ENCODE results near the gene FCGR3A. TPM values are rescaled to one million over a fixed set of nuclear protein-coding genes. Genes with fewer than 3 reads are reported as not detected.
"Not testable (repeated sequence)": the region's sequence is repeated elsewhere in the genome, so short reads cannot be mapped to it uniquely, and the experiment has no call there.

Gene FCGR3A
- total RNA-seq, 1 donor from 2014 or later = 48.8 TPM

DNA sequence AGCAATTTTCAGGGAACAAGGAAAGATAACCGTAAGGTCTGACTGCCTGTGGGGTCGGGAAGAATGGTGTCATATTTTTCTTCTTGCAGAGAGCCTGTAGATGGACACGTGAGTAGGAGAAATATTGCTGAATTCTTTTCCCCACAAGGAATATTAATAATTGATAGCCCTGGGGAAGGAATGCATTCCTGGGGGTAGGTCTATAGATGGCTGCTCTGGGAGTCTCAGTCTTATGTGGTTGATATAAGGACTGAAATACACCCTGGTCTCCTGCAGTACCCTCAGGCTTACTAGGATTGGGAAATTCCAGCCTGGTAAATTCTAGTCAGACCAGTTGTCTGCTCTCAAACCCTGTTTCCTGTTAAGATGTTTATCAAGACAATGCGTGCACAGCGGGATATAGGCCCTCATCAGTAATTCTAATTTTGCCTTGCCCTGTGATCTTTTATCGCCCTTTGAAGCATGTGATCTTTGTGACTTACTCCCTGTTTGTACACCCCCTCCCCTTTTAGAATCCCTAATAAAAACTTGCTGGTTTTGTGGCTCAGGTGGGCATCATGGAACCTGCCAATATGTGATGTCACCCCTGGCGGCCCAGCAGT lies 12.4 kb downstream of the FCGR3A start:
- intact Hi-C loops (cut with DNase I); ATAC-seq; DNase-seq (ENCODE audit: low spot score): not testable (repeated sequence)

DNA sequence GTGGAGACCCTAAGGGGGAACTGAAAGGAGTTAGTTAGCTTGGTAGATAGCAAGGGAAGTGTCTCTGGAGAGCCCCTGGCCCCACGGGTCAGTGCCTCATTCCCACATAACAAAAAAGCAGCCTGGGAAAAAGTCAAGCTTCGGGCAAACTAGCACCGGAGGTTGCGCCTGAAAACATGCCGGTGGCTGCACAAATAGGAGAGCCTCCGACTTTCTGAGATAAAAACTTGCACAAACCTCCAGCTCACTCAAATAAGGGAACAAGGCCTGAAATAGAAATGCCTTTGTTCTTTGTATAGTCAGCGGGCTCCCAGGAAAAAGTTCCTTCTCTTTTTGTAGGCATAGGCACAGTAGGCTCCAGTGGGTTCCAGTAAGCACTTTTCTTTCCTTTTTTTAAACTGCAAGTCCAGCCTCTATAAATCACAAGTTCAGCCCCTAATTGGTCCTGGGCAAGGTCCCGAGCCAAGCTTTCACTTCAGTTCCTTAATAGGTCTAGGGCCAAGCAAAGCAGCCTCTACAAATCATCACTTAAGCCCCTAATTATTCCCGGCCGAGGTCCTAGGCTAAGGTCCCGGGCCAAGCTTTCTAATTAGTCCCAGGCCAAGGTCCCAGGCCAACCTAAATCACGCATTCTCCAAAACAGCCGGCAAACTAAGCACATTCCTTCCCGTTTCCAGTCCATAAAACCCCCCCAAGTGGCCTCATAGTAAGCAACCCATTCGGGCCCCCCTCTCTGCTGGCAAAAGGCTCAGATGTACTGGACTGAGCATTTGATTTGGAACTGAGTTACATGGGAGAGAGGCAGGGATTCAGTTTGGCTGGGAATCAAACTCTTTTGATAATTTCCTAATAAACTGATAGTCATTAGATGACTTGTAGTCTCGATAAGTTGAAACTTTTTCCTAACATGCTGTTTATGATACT lies 16.7 kb downstream of the FCGR3A start:
- ATAC-seq = peak; percentile 44
- DNase-seq (ENCODE audit: low spot score); intact Hi-C loops (cut with DNase I): not testable (repeated sequence)

DNA sequence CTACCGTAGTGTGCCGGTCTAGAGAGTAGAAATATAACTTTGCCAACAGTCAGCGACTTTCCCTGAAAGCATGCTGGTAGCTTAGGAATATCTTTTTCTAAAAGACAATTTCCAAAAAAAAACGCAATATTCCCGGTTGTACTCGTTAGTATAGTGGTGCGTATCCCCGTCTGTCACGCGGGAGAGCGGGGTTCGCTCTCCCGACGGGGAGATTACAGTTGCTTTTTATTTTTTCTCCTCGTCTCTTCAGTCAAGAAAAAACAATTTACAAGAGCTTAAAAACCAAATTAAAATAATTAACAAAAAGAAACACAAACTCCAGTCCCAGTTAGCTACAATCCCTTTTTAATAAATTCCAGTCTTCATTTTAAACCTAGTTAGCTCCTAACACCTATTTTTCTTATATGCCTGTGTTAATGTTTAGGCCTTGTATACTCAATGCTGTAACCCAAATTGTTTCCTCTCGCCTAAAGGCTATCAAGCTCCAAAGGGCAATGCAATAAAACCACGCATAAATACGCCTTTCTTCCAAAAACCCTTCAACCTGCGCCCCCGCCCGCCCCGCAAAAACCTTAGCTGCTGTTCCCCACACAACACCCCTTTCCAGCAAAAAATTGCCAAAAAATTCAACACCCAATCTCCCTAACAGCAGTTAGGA lies 17.5 kb downstream of the FCGR3A start:
- intact Hi-C loops (cut with DNase I) = no loop called here
- ATAC-seq = no peak

DNA sequence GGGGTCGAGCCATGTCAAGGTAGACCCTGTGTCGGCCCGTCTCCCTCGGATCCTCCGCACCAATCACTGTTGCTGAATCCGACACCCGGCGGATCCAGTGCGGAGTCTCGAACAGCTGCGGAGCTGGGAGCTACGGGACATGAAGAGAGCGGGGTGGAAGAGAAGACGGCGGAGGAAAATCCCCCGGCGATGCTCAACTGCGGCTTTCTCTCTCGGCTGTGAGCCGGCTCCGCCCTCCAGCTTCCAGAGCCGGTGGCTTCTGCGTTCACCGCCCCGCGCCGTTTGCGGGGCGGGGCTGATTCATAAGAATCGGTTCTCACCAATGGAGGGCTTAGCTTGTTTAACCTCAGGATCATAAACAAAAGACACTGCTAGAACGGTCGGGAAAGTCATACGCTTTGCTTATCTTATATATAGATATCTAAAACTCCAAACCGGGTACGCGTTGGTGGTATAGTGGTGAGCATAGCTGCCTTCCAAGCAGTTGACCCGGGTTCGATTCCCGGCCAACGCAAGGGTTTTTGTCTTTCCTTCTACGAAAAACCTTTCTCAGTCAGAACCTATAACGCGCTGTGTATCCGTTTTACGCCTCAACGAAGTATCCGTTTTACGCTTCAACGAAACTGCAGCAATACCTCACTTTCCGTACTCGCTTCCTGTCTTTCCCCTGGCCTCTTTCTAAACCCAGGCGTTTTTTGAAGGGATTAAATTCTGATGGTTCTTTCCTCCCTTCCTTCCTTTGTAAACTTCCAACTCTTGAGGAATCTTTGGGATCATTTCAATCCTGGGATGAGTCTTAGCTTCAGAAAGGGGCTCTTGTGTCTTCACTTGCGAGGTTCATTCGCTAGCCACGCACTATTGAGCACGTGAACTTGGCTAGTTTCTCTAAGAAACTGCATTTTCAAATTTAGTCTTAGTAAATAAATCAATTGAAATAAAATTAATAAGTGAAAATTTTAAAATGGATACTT lies 18.7 kb downstream of the FCGR3A start:
- peak; percentile 91 for ATAC-seq
- DNase-seq (ENCODE audit: low spot score) = peak; percentile 91
- intact Hi-C loops (cut with DNase I) = not testable (repeated sequence)

More for the DNA sequence above, 17.5 kb downstream of the FCGR3A start:
- DNase-seq (ENCODE audit: low spot score) = no peak

DNA sequence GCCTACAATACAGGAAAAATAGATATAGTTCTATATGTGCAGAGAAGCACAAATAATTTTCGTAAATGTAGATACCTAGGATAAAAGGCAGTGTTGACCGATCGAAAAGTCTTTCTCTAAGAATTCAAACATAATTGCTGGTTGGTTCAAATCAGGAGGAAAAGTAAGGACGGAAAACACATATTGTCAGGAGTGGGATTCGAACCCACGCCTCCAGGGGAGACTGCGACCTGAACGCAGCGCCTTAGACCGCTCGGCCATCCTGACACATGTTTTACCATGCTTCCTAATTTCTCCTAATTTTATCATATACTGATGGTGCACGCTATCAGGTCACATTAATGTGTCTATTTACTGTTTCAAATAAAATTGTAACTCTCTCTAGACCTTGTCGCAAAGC lies 19.5 kb downstream of the FCGR3A start:
- intact Hi-C loops (cut with DNase I) = not testable (repeated sequence)
- DNase-seq (ENCODE audit: low spot score) (peak; percentile 83), ATAC-seq (peak; percentile 89)

- ATAC-seq; intact Hi-C loops (cut with DNase I); DNase-seq (ENCODE audit: low spot score): not testable (repeated sequence)
These were observed 20.0 kb downstream of the FCGR3A start for GRCh38 chr1:161529463-161530104.

DNA sequence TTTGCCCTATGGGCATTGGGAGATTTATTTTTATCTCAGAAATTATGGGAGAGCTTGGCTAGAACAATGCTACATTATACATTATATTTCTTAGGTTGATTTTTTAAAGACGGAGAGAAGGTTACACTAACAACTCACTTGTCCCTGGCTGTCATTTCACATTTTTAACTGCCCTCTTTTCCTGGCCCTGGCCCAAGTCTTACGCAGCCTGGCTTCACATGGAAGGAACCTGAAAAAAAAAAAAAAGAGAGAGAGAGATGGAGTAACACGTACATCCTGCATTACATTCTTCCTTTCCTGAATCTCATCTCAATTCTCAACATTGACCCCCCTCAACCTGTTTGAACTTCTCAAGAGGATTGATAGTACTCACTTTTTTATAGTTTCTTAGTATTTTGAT lies 21.1 kb downstream of the FCGR3A start:
- DNase-seq (ENCODE audit: low spot score); intact Hi-C loops (cut with DNase I); ATAC-seq: not testable (repeated sequence)

DNA sequence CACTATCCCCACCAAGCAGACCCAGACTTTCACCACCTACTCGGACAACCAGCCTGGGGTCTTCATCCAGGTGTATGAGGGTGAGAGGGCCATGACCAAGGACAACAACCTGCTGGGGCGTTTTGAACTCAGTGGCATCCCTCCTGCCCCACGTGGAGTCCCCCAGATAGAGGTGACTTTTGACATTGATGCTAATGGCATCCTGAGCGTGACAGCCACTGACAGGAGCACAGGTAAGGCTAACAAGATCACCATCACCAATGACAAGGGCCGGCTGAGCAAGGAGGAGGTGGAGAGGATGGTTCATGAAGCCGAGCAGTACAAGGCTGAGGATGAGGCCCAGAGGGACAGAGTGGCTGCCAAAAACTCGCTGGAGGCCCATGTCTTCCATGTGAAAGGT lies 23.7 kb downstream of the FCGR3A start:
- intact Hi-C loops (cut with DNase I); ATAC-seq; DNase-seq (ENCODE audit: low spot score): not testable (repeated sequence)

GRCh38 chr1:161525321-161525720 lies 24.3 kb downstream of the FCGR3A start:
- DNase-seq (ENCODE audit: low spot score); intact Hi-C loops (cut with DNase I): not testable (repeated sequence)
- peak; percentile 47 for ATAC-seq

- ATAC-seq (peak; percentile 46), DNase-seq (ENCODE audit: low spot score) (peak; percentile 63)
- intact Hi-C loops (cut with DNase I) = not testable (repeated sequence)
These were observed 24.8 kb downstream of the FCGR3A start for GRCh38 chr1:161524742-161525291.

- intact Hi-C loops (cut with DNase I) = not testable (repeated sequence)
- ATAC-seq (peak; percentile 89), DNase-seq (ENCODE audit: low spot score) (peak; percentile 77)
These were observed 25.5 kb downstream of the FCGR3A start, which contains the start of gene HSPA6 for GRCh38 chr1:161523817-161524741. Gene HSPA6 (plus strand): TSS chr1:161524540. CDS start chr1:161524659, 119 bp downstream.

DNA sequence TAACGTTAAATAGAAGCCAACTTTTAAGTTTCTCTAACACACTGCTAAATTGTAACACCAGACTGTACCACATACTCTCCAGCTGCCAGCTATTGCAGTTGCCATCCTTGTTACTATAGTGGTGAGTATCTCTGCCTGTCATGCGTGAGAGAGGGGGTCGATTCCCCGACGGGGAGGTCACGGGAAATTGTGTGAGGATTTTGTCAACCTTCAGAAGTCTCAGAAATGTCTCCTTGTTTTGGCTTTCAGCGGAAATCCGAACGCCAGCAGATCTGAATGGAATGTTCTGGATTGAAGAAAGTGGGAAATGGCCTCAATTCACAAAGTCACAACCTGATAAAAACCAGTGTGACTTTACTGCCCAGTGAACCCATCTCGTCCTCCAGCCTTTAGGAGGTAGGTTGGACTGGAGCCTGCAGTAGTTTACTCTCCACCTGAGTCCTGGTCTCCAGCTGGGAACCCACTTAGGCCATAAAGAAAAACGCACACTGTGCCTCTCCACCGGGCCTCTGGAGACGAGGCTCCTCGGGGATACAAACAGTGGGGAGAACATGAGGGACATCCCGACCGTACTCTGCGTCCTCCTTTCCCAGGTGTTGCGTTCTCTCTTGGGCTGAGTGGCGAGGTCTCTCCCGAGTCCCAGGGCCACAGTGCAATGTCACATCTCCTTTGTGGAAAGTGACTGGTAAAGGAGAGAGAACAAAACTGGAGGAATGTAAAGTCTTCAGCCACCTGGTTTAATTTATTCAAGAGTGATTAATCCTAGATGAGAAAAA lies 26.4 kb downstream of the FCGR3A start:
- ATAC-seq = peak; percentile 4
- intact Hi-C loops (cut with DNase I) = not testable (repeated sequence)

GRCh38 chr1:161513953-161514352 lies 35.7 kb downstream of the FCGR3A start:
- intact Hi-C loops (cut with DNase I); DNase-seq (ENCODE audit: low spot score); ATAC-seq: not testable (repeated sequence)

More for the DNA sequence above, 26.4 kb downstream of the FCGR3A start:
- not testable (repeated sequence) for DNase-seq (ENCODE audit: low spot score)

DNA sequence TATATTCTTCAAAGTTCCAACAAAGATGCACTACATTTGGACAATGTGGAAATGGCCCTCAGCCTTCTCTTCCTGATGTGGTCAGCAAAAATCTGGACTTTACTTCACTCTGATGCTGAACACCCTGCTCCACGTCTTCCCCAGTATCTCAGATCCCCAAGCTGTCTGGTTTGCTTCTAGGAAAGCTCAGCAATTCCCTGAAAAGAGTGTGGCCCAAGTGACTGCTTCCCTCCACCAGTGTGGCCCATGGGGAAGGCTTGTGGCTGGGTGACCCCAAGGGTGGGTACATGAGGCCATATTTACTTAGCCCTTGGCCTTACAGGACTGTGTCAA lies 36.2 kb downstream of the FCGR3A start:
- DNase-seq (ENCODE audit: low spot score); intact Hi-C loops (cut with DNase I): not testable (repeated sequence)
- peak; percentile 59 for ATAC-seq

DNA sequence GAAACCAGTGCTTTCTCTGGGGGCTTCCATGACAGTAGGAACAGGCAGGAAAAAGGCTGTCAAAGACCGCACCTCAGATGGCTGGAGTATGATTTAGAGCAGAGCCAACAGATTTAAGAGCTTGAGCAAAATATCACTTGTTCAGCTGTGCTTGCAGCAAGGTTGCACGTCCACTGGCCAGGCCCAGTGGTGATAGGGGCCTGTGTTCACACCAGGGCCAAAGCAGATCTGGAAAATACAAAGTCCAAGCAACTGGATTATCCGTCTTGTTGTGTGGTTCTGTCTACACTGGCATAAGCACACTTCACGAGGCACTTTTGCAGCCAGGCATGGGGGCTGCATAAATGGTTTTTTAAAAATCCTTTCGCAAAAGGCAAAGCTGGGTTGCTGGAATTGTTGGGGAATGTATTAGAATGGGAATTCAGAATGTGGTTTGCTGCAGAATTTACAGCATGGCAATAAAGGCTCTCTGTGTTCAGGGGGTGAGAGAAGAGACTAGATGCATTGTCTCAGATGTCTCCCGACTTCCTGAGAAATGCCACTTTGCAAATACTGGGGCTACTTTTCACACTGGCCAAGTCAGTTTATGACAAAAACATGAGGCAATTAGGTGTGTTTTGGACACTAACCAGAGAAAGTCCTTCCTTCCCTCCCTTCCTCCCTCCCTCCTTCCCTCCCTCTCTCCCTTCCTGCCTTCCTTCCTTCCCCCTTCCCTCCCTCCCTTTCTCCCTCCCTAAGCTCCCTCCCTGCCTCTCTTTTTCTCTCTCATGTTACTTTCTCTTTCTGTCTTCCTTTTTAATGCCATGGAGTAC lies 36.8 kb downstream of the FCGR3A start:
- ATAC-seq = peak; percentile 50
- intact Hi-C loops (cut with DNase I); DNase-seq (ENCODE audit: low spot score): not testable (repeated sequence)
